ENCODE measurements around the gene PCDHGB1.

- TF ChIP-seq CTCF (IDR thresholded peaks at IDR 0.05 in 4 of 5, conservative IDR thresholded peaks at IDR 0.05 in 1 of 5), result peak in 1 of 5 experiments; percentile 21
- no peak for TF ChIP-seq POLR2A (IDR thresholded peaks at IDR 0.05)
These were observed 14.2 kb downstream of the PCDHGB1 start, which contains the start of gene PCDHGA5 for GRCh38 chr5:141363952-141364660.

Measured in gastrocnemius medialis (tissue), 4 donors.